PFSK-1 (cell line): ENCODE data around the gene MPIG6B.

Experiments
- FOXP2 ChIP-seq: optimal IDR thresholded peaks from 2 replicates; pipeline ENCODE3; 2011; ENCODE audit warnings: borderline replicate concordance, control low read depth, inconsistent platforms; ENCODE audit not compliant: insufficient read depth; ENCODE audit errors: extremely low read length, extremely low read depth
- POLR2AphosphoS5 ChIP-seq: IDR thresholded peaks from 2 replicates; pipeline ENCODE4 v1.6.1; 2012; ENCODE audit warnings: low read depth, mild to moderate bottlenecking, control low read depth, low read length, moderate library complexity
- REST ChIP-seq, 2 experiments: IDR thresholded peaks; 2 replicates each; pipeline versions ENCODE4 v1.6.1 to v1.8.0; 2011 to 2012; ENCODE audit warnings: low read depth in 2 of 2, low read length in 2 of 2, control low read depth in 1 of 2, inconsistent platforms in 1 of 2, mild to moderate bottlenecking in 1 of 2, moderate library complexity in 1 of 2; ENCODE audit not compliant: insufficient read depth in 1 of 2
- SIN3A ChIP-seq: IDR thresholded peaks from 2 replicates; pipeline ENCODE4 v1.6.1; 2012; ENCODE audit warnings: mild to moderate bottlenecking, low read length, moderate library complexity, borderline replicate concordance; ENCODE audit not compliant: insufficient read depth
- TAF1 ChIP-seq: IDR thresholded peaks from 2 replicates; pipeline ENCODE4 v1.6.1; 2012; ENCODE audit warnings: low read length, control low read depth, borderline replicate concordance; ENCODE audit not compliant: insufficient read depth

Gene MPIG6B

DNA sequence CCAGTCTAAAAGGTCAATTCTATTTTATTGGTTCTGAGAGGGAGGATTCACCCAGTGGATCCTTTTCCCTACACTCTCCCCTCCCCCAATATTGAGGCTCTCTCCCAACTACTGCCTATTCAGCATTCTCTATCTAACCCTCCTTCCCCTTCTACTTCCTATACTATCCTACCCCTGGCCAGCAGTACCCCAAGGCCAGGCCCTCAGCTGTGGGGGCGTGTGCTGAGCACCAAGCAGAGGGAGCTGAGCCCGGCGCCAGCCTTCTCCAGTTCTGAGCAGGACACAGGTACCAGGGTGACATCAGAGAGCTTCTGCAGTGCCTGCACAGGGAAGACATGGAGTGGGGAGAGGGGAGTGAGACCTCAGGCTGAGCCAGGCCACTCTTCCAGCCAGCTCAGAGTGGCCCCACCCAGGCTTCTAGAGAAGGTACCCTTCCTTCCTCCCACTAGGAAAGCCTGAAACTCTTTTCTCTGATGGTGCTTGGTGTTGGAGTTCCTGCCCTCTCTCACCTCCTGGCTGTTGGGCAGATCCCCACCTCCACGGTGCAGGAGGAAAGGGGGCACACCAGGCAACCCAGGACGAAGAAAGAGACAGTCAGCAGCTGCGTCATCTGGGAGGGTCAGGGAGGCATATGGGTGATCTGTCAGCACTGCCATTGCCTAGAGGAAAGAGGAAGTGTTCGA, 4.0 kb downstream of the MPIG6B start:
- TF ChIP-seq REST (IDR thresholded peaks at IDR 0.05; ENCODE audit: insufficient read depth in 1 of 2, low read depth in 2 of 2, low read length in 2 of 2) (no peak), POLR2AphosphoS5 (no peak), TAF1 (no peak), SIN3A (no peak), FOXP2 (no peak)

DNA sequence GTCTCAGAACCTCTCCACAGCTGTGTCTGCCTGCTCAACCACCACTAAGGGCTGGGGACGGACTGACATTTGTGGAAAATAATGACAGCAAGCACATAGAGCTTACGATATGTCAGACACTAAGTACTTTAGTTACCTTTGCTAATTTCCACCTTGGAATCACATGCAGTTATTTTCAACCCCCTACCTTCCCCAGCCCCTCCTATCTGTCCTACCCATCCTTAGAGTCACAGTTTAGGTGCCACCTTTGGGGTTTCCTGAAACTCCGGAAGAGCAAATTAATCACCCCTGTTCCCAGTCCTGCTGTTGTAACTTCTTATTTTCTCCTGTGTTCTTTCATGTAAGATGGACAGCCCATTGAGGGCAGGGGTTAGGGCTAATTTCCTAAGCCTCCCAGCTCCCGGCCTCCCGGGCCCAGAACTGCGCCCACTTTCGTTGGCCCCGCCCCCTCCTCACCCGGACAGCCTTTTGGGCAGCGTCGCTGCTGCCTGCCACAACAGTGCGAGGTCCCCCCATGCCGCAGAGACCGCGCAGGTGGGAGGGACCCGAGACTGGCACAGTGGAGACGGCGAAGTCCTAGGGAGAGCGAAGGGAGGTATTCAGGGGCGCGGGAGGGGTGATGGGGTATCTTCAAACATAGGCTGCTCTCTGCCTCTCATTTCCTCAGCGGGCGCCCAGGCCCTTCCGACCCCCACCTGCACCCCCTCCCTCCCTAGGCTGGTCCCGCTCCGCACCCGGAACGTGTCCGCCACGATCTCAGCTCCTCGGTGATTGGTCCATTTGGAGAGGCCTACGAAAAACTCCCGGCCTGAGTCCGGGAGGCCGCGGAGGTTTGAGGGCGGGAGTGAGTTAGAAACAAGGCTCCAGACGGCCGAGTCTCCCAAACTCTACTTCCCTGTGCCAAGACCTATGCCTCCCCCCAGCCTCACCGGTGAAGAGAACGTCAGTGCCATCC, 4.8 kb downstream of the MPIG6B start:
- TF ChIP-seq SIN3A (no peak), POLR2AphosphoS5 (no peak), FOXP2 (no peak), REST (IDR thresholded peaks at IDR 0.05; ENCODE audit: insufficient read depth in 1 of 2, low read depth in 2 of 2, low read length in 2 of 2) (no peak), TAF1 (no peak)

GRCh38 chr6:31728767-31729514, 5.8 kb downstream of the MPIG6B start, which contains the start of gene DDAH2:
Gene DDAH2, minus strand, starts transcription at chr6:31729299. Its CDS starts 138 bp downstream, at chr6:31729161.
- no peak for TF ChIP-seq TAF1
- no peak for TF ChIP-seq POLR2AphosphoS5
- no peak for TF ChIP-seq FOXP2
- TF ChIP-seq REST (IDR thresholded peaks at IDR 0.05; ENCODE audit: insufficient read depth in 1 of 2, low read depth in 2 of 2, low read length in 2 of 2): no peak
- no peak for TF ChIP-seq SIN3A

DNA sequence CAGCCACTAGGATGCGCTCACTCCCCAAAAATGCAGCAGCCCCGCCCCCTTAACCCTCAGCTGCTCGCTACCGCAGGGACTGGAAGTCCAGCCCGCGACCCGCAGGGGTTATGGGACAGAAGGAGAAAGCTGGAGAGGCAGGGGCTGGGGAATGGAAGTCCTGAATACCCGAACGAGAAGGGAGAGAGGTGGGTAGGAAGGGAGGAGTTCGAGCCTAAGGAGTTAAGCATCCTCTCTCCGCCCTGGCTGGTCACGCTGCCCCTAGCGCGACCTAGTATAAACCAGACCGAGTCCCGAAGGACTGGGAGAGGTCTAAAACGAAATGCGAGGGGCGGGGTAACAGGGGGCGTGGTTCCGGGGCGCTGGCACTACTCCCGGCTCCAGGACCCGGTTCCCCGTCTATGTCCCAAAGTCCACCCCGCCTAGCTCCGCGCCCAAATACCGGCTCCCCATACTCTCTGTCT, 6.4 kb downstream of the MPIG6B start:
- TF ChIP-seq POLR2AphosphoS5 (no peak), REST (IDR thresholded peaks at IDR 0.05; ENCODE audit: insufficient read depth in 1 of 2, low read depth in 2 of 2, low read length in 2 of 2) (no peak)
